GM18502 (cell line): ENCODE measurements around the gene APMAP.
"Not testable (repeated sequence)": the region's sequence is repeated elsewhere in the genome, so short reads cannot be mapped to it uniquely, and the experiment has no call there.

Source experiments
- ATAC-seq: cut with Tn5 transposase; IDR thresholded peaks from one replicate; pipeline ENCODE4 v1.9.1; 2021; ENCODE audit warnings: mild to moderate bottlenecking; ENCODE audit not compliant: unreplicated experiment, poor library complexity

Gene APMAP

GRCh38 chr20:25008388-25009217 is 16.1 kb upstream of the APMAP start:
- ATAC-seq, result no peak

- no peak for ATAC-seq
Measured at GRCh38 chr20:25007491-25008305, 15.1 kb upstream of the APMAP start.

- ATAC-seq, result no peak
Measured at GRCh38 chr20:25006431-25007167, 14.0 kb upstream of the APMAP start.

- no peak for ATAC-seq
Measured at GRCh38 chr20:25005661-25006060, 13.1 kb upstream of the APMAP start.

- no peak for ATAC-seq
Measured at GRCh38 chr20:25005220-25005619, 12.7 kb upstream of the APMAP start.

GRCh38 chr20:25003002-25003401 is 10.5 kb upstream of the APMAP start:
- ATAC-seq, result no peak

- ATAC-seq, result not testable (repeated sequence)
Measured at GRCh38 chr20:25001323-25001722, 8.8 kb upstream of the APMAP start.

- ATAC-seq, result no peak
Measured at GRCh38 chr20:25000268-25000801, 7.8 kb upstream of the APMAP start.

GRCh38 chr20:24999568-24999967 is 7.0 kb upstream of the APMAP start:
- ATAC-seq, result no peak

- ATAC-seq, result no peak
Measured at GRCh38 chr20:24998631-24999445, 6.3 kb upstream of the APMAP start.

- ATAC-seq, result no peak
Measured at GRCh38 chr20:24998121-24998520, 5.6 kb upstream of the APMAP start.

- no peak for ATAC-seq
Measured at GRCh38 chr20:24996449-24997377, 4.2 kb upstream of the APMAP start.

- ATAC-seq, result no peak
Measured at GRCh38 chr20:24995741-24996448, 3.3 kb upstream of the APMAP start.

GRCh38 chr20:24994470-24995368 is 2.2 kb upstream of the APMAP start:
- peak; percentile 30 for ATAC-seq

GRCh38 chr20:24994186-24994465 is 1.6 kb upstream of the APMAP start:
- ATAC-seq, result no peak

GRCh38 chr20:24993337-24994185 is 1.0 kb upstream of the APMAP start:
- ATAC-seq, result no peak
